ENCODE measurements around the gene PDE5A.
"Not testable (repeated sequence)": the region's sequence is repeated elsewhere in the genome, so short reads cannot be mapped to it uniquely, and the experiment has no call there.

PDE5A gene

DNA sequence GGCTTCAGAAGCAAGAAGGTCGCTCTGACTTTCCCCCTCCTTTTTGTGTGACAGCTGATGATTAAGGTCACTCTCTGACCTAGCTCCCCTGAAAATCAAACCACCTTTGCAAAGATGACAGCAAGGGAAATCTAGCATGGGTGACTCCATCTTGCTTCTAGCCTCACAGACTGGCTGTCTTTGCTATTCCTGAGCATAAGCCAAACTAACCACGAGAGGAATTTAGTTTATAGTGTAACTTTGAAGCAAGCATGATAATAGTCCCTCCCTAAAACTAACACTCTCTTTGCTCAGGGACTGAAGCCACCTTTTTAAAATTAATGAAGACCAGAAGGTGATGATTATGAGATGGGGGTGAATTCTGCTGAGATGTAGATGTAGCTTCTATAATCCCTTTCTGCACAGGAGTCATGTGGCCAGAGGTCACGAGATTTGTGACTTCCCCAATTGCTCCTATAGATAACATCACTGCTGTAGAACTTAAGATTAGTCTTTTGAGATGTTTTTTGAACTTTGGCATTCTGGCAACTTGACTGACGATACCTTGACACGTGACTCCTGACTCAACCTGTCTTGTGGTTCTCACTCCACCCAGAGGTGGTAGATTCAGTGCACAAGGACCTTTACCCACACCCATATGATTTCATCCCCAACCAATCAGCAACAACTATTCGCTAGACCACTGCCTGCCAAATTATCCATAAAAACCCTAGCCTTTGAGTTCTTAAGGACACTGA, 14.9 kb upstream of the PDE5A start:
- DNase-seq: no peak

DNA sequence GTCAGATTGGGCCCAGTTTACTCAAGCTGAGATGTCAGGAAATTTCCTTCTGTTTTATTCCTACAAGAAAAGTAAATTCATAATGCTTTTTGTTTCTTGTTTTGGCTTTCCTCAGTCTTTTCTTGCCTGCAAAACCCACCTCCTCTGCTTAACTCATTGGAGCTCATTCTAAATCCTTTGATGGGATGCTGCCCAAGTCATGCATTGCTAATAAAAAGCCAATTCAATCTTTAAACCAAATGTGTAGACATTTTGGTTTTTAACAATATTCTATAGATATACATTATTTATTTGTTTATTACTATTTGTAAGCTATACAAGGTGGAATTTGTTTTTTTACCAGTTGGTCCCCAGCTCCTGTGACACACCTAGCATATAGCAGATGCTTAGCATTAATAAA, 13.2 kb upstream of the PDE5A start:
- no peak for DNase-seq

DNA sequence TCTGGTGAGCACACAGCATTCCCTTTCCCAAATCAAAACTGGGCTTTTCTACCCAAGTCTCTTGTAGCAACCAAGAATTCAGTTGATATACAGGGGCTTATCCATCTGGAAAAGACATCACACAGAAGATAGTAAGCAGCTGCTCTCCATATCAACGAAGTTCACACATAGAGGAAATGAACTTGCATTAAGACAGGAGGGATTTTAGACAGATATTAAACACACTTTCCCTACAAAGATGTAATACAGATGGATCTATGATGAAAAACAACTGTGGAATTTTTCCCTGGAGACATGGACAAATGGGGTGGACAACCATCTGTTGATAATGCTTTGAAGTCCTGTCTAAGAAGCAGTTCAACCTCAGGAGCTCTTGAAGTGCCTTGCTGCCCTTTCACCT, 9.8 kb upstream of the PDE5A start:
- no peak for DNase-seq

DNA sequence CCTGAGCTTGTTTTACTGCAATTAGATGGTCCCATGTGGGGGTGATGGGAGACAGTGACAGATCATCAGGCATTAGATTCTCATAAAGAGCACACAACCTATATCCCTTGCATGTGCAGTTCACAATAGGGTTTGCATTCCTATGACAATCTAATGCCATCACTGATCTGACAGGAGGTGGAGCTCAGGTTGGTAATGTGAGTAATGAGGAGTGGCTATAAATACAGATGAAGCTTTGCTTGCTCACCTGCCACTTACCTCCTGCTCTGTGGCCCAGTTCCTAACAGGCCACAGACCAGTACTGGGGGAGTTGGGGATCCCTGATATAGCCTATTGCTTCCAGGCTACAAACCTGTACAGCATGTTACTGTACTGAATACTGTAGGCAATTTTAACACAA, 8.2 kb upstream of the PDE5A start:
- not testable (repeated sequence) for DNase-seq

DNA sequence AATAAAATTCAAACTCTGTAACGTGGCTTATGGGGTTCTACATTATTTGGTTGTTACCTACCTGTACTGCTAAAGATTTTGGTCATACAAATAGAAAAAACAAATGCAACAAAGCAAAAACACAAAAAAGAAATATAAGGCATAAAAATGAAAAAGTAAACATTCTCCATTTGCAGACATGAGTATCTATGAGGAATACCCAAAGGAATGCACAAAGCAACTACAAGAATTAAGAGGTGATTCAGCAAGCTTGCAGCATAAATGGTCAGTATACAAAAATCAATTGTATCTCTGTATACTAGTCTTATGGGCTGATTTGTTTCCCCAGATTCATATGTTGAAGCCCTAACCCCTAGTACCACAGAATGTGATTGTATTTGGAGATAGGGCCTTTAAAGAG, 3.6 kb upstream of the PDE5A start:
- DNase-seq: no peak

DNA sequence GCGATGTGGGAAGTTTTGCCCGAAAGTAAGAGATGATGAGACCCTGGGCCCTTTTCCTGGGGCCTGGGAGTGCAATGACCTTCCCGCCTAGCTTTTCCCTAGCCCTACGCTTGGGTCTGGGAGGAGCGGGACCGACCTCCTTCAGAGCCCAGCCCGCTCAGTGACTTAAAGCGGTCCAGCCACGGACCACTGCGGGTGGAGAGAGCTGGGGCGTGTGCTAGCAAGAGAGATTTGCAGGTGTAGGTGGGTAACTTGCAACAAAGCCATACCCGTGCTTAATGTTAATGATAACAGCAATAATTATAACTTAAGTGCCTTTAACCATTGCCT, 503 bp upstream of the PDE5A start:
- no peak for DNase-seq

DNA sequence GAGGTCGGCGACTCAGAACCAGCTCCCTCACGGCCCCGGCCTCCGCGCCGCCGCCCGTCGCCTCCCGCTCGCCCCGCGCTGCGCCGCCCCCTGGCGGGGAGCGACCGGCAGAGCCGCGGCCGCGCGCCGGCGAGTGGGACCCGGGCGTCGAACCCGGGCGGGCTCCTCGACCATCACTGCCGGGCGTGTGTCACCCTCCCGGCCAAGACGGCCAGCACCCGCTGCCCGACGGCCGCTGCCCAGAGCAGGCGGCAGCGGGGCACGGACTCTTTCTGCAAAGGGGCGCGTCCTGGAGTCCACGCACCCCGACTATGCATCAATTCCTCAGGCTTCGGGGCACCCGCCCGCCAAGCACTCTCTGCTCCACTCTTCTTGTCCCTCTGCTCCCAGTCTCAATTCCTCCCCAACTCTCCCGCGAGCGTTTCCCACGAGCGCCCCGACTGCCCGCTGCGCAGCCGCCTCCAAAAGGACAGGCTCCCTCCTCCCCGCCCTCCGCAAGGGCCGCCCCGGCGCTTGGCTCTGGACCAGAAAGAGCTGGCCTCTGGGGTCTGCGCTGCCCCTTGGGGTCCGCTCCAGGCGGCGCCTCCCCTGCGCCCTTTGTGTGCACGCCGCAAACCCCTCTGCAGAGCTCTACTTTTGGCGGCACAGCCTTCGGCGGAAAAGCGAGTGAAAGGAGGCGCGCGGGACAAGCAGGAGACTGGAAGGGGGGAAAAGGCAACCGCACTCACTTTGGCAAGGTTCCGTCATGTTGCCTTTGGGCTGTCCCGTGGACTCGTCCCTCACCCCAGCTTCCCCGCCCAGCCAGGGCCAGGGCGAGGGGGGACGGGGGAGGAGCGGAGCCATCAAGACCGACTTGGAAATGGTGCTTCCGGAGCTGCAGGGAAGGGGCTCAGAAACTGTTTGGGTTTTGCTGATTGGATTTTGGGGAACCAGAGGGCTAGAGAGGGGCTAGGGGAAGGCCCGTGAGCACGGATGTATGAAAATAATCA, 1.0 kb downstream of the PDE5A start:
- peak; percentile 90 for DNase-seq

DNA sequence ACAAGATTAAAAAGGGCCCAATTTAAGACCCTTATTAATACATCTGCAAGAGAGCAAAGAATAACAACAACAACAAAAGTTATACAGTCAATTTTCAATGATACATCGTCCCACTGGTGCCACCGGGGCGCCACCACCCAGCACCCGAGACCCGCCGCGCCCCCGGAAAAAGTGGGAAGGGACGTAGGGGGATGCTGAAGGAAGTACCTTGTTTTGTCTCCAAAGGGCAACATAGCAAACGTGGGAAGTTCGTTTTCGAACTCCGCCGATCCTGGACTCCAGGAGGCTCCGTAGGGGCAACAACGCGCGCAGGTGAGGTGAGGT, 1.7 kb downstream of the PDE5A start:
- no peak for DNase-seq

DNA sequence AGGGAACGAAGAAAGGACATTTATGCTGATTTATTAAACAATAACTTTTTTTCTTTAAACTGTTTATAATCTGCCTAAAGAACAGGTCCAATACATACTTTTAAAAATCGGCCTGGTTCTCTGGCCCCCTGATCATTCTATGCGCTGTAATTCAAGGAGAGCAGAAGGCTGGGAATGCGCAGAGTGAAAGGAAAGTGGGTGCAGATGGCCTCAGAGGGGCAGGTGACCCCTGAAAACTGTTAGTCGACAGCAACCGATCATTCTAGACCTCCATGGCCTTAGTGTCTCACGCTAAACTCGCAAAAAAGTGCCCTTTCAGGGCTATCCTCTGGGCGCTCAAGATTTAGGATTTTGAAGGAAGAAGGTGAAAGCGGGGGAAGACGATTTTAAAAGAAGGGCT, 2.2 kb downstream of the PDE5A start:
- DNase-seq: no peak

DNA sequence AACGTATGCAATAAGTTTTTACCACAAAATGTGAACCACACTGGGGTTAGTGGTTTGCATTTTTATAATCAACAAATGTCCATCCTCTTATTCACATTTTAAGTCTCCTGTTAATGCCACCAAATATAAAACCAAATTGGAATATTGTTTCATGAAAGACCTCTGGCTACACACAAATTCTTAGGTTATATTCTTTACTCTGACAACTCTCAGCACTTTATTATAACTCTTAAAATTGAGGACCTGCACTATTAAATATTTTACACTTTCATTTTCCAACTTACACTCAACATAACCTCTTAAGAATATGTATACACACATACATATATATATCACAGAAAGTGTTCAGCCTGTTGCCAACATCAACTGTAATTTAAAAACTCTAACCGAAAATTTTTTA, 2.8 kb downstream of the PDE5A start:
- DNase-seq: no peak

DNA sequence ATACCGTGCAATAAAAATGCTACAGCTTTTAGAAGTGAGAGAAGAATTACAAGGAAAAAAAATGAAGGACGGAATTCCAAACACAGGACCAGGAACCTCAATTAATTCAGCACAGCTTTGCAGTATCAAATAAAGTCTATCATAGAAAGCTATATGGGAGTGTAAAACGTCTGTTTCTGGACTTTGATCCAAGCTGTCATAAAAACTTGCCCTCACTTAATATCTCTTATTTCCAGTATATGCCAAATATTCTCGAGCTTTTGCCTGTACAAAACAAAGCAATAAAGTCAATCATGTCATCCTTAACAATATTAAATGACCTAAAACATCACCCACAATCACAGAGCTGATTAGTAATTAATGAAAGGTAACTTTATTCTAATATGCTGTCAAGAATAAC, 4.2 kb downstream of the PDE5A start:
- DNase-seq: no peak

DNA sequence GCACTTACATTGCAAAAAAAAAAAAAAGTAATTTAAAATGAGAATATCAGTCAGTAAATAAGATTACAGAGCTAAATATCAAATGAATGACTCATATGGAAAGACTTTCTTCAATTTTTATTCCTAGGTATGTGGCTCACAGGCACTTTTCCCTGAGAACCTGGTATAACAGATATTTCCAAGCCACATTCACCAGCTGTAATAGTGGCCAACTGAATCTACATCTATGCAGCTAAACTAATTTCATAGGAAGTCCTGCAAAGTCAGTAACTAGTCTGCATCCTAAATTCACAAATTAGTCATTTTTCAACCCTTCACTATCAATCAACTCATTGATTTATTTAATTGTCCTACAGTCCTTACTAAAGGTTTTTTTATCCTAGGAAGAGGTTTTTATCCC, 5.6 kb downstream of the PDE5A start:
- no peak for DNase-seq

DNA sequence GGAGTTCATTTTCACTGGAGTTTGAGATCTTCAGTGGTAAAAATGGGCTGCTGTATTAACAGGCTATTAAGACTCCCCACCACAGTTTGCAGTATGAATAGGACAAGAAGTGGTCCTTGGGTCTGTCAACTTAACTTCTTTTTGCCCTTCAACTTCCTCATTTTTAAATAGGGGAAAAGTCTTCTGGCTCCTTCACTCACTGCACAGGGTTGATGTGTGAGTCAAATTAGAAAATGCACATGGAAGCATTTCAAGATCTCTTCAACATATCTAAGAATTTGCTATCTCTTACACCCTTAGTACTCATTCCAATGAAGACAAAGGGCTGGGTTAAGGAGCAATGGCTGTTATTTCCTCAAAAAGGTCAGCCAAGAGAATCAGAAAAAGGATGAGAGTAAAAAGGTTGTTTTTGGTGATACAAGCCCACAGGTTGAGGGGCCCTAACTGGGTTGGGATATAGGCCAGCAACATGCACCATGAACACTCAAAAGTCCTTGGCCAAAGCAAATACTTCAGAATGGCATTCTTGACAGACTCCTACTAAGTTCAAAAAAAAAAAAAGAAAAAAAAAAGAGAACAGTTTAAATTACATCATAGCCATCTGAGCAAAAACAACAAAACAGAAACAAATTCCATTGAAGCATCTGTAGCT, 13.4 kb downstream of the PDE5A start:
- no peak for DNase-seq

DNA sequence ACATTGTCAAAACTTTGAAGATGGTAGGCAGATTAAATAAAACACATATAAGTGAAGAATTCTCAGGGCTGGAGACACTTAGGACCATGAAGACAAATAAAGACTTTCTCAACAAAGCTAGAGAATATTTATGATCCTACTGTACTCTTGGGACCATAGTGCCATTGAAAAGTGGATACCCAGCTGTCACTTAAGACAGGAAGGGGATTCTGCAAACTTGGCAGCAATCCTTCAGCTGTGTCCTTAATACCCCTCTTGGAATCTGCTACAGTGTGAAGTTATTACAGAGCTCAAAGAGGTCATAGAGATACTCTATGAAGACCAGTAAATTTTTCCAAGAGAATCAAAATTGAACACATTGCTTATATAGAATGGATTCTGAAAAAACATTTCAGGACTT, 24.3 kb downstream of the PDE5A start:
- DNase-seq: no peak

DNA sequence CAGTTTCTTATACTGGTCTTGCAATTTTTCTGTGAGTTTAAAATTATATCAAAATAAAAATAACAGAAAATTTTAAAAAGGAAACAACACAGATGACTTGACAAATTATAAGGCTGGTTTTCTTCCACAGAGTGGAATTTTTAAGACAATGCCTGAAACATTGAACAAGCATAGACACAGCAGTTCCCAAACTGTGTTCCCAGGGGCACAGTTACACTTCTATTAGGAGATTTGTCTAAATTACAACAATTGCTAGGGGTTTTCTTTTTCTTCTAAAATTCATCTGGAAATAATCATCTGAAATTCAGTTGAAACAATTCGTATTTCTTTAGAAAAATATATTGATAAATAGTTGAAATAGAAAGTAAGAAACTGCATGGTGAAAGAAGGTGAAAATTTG, 26.2 kb downstream of the PDE5A start:
- no peak for DNase-seq

DNA sequence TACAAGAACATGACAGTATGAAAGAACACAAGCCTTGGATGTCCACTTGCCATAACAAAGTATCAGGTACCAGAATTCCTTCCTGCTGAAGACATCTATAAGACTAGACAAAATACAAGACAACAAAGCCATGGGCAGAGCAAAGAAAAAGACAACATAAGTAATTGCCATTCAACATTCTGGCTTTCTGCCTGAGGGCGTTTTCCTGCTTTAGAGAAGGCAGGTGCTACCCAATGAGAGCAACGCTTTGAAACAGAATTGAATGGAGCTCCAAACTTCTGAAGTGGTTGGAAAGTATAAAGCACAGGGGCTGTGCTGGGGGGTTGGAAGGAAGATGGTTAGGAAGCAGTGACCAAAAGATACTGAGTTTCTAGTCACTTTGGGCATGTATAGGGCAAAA, 30.1 kb downstream of the PDE5A start:
- DNase-seq: no peak

DNA sequence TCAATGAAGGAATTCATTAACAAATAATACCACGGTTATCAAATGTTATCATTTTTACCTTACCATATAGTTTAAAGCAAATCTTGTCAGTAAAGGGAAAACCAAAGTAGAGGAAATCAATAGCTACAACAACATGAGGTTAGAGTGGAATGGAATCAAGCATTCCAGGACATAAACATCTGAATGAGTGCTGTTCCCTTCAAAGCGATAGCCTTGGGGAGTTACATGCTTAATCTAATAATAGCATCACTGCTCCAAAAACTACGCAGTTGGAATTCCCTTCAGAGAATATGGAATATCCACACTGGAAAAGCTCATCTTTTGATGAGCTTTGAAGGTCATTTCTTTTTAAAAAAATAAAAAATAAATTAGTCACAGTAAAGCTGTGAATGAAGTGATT, 31.2 kb downstream of the PDE5A start:
- DNase-seq: no peak

DNA sequence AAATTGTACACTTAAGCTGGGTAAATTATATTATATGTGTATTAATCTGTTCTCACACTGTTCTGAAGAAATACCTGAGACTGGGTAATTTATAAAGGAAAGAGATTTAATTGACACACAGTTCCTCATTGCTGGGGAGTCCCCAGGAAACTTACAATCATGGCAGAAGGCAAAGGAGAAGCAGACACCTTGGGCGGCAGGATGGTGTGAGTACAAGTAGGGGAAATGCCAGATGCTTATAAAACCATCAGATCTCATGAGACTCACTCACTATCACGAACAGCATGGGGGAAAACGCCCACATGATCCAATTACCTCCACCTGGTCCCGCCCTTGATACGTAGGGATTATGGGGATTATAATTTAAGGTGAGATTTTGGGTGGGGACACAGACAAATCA, 34.9 kb downstream of the PDE5A start:
- DNase-seq: no peak

DNA sequence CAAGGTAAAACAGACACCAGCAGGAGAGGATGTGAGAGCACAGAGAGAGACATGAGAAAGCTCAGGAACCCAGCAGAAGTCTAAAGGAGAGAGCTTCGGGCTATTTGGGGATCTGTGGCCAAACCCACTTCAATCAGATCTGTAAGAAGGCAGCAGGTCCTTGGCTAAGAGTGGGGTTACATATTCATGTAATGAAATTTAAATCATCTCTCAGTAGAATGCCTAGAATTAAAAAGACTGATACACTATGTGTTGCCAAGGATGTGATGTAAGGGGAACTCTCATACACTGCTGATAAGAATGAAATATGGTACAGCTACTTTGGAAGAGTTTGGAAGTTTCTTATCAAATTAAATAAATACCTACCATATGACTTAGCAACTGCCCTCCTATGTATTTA, 35.8 kb downstream of the PDE5A start:
- DNase-seq: no peak

DNA sequence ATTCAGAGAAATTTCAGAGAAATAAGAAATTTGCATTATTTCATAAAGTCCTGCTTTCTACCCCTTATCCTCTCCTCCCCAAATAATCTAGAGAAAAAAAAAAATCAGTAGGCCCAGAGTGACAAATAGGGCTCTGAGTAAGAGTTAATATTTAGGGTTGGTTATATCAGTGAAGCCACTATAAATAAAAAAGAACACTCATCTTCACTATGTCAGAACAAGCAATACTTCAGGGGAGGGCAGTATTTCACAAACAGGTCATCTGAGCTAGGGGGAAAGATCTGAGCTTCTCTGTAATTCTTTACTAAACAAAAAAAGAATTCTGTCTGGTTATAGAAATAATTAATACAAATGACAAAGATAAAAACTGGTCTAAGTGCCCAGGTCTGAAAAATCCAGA, 39.4 kb downstream of the PDE5A start:
- DNase-seq: no peak

DNA sequence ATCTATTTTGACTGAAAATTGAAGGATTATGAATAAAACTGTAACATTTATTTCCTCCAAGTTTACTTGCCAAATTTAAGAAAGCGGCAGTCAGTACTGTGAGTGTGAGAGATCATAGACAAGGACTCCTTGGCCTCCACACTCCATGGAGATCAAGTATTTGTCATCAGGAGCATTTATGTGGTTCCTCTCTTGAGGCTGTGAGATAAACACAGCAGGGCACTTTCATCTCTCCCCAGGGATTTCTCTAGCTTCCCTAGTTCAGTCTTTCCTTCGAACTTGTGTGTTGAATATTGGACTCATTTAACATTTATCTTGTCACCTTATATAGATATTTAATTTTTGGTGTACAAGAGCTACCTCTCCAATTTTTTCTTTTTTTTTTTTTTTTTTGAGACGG, 40.8 kb downstream of the PDE5A start:
- no peak for DNase-seq

DNA sequence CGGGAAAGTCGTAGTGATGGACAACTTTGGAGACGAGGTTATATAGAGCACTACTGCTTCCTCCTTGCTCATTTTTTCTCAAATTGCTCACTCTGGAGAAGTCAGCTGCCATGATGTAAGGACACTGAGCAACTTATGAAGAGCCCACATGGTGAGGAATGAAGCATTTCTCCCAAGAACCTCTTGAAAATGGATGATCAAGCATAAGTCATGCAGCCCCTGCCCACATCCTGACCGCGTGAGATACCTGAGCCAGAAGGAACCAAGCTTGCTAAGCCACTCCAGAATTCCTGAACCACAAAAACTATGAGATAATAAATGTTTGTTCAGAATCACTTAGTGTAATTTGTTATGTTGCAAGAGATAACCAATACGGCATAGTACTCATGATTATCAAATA, 42.8 kb downstream of the PDE5A start:
- no peak for DNase-seq

DNA sequence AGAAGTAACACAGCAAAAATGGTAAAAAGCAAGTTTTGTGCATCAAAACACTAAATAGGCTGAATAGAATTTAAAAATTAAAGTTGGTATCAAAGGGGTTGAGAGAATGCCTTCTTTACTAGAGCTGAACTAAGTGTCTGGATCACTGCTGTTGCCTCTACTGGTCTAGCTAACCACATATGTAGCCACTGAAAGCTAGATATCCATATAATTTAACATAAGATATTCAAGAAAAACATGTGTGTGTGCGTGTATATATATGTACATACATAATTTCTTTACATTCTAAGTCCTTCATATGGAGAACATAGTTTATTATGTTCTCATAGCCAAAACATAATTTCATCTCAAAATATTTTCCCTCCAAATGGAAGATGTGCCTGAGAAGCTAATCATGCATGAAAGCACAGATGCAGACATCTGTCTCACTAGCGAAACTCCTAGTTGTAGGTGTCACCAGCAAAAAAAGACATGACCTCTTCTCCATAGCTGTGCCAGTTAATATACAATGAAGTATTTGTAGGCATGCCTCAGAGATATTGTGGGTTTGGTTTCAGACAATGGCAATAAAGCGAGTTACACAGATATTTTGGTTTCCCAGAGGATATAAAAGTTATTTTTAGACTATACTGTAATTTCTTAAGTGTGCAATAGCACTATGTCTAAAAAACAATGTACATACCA, 47.3 kb downstream of the PDE5A start:
- DNase-seq: no peak

DNA sequence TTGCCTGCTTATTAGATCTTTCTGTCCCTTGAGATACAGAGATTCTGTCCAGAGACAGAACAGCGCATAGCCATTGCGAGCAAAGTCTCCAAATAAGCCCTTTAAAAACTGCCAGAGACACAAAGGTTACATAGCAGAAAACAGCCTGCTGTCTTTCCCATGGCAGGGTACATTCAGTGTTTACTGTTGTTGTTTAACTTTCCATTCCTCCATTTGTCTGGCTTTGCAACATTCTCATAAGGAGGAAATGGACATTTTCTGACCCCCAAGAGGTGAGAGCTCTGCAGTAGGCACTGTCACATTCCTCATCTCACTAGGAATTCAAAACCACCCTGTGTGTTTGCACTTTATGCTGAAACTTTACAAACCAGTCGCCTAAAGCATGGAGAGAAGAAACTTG, 48.3 kb downstream of the PDE5A start:
- DNase-seq: no peak

Data from right hindlimb (tissue), 1 donor.